Ecto neural progenitor cell (in vitro differentiated cells): ENCODE data around the gene LRRC15.

Experiments used
- DNase-seq: peaks from one replicate; pipeline ENCODE4 v3.0.0-alpha.2; 2018; ENCODE audit warnings: low spot score

The LRRC15 gene

DNA sequence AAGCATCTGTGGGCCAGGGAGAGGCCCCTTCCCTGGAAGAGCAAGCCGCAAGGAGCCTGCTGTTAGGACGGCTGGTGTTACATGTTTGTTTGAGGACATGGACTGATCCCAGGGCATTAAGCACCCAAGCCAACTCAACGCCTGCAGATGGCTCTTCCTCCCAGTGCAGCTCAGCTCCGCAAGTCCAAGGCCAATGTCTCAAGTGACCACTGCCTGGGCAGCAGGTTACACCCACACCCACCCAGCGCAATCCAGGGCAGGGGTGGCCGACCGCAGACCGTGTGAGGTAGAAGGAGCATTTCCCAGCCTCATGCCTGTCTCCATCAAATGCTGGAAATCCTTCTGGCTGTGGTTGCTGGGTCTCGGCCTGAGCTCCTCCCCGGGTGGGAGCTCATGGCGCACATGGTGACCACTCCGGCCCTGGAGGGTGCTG lies 15.0 kb upstream of the LRRC15 start:
- DNase-seq: peak; percentile 34

DNA sequence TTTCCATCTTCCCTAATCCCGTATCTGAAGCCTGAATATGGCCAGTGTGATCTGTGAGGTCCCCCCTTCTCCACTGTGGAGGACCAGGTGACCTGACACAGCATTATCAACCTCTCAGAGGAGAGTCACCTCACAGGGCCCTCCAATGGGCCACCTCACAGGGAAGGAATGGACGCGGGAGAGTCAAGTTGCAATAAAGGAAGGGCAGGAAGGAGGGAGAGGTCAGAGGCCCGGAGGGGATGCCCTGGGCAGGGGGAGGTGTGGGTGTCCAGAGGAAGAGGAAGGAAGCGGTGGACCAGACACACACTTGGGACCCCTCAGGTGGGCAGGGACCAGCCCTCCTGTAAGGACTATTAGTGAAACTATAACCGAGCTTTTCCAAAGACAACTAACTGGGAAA lies 14.6 kb upstream of the LRRC15 start:
- no peak for DNase-seq

DNA sequence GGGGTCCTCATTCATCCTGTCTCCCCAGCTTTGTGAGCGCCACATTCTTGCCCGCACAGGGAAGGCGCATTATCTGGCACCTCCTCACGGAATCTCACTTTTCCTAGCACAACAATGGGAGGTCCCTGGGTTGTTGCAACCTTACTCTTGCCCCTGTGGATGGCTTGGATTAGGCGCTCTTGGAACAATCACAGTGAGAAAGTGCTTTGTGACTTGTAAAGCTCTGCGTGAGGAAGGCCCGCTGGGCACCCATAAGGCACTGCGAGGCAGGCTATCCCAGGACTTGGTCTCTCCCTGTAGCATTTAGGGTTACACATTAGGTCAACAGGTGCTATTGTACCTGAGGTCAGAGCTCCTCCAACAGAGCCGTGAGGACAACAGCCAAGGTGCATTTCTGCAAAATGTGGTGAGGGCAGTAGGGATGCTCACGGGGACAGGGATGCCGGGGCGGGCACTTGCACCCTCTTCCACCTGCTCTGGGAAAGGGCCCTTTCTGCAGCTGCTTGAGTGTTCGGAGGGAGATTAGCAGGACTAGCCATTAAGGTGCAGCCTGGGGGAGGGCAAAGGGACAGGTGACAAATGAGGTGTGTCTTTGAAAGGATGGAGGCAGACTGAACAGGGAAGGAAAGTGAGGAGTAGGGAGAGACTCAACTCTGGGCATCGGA lies 13.9 kb upstream of the LRRC15 start:
- DNase-seq: peak; percentile 45

DNA sequence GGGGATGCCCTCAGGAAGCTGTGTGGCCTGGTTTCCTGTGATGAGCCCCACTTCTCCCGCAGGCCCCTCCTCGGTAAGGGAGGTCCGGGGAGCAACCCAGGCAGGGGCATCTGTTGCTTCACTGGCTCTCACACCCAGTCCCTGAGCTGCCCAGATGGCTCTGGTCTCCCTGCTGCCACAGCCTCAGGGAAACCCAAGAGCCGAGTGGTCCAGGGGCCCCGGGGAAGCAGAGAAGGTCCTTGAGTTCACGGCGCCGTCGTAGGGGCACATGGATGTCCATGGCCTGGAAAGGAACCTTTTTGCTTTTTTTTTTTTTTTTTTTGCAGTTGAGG lies 13.3 kb upstream of the LRRC15 start:
- DNase-seq: peak; percentile 48

DNA sequence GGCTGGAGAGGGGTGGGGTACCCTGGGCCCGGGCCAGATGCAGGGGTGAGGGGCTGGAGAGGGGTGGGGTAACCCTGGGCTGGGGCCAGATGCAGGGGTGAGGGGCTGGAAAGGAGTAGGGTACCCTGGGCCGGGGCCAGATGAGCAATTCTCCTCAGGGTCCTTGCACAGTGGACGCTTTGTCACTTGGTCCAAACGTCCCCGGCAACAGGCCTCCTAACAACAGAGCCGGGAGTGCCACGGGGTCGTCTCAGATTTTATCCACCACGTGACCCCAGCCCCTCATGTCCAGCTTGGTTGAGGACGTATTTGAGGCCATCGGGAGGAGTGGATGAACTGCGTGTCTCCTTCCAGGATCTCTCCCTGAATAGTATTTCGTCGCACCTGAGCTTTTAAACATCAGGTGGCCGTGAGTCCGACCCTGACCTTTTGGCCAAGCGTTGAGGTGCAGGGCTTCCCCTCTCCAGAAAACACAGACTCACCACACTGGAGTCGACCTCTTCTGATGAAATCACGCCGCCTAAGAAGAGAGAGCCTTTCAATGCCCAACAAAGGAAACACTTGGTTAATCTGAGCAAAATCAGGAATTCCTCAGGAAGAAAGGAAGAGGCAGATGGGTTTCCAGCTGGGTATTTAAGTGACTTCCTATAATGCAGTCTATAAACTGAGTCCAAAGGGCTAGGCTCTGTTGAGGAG lies 12.8 kb upstream of the LRRC15 start:
- DNase-seq: peak; percentile 41

DNA sequence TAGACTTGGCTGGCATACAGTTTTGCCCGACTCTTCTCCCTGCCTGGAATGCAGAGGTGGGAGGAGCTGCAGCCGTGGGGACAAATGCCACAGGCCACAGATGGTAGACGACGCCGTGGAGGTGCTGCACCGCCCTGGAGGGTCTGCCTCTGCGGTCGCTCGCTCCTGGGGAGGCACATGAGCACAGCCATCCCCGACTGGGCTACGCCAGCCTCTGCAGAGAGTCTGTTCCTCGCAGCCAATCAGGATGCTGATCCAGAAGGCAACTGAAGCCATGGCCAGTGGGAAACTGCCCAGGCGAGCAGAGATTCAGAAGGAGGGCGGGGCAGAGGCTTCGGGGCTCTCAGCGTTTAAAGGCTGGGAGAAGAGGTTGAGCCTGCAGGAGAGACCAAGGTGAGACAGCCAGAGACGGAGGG lies 11.9 kb upstream of the LRRC15 start:
- peak; percentile 53 for DNase-seq

DNA sequence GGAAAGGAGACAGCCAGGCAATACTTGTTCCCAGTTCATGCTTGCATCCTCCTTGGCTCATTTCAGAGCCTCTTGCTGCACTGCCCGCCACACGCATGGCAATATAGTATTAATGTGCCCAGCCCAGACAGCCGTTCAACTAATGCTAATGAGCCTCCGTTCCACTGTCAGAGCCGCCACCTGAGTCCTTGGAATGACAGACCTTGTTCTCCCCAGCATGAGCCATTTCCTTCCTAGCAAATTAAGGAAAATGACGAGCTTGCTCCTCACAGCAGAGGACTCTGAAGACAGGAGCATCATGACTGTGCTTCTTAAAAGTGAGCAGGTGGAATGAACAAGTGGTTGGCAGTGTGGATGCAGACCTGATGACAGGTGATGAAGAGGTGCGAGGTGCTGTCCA lies 10.8 kb upstream of the LRRC15 start:
- DNase-seq: peak; percentile 39

DNA sequence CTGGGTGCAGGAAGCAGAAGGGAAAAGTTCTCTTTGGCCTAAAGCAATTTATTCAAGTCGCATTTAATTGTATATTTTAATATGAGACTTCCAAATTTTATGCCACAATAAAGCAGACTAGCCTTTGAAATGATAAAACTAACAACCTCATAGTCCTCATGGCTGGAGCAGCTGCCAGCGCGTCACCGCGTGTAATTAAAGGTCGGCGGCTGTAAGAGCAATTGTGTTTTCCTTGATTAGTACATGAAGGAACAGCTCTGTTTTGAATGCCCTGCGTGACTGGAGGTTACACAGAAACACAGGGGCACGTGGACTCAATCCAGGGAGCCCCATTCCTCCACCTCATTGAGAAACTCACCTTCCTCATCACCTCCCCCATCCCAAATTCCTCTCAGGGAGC lies 10.1 kb upstream of the LRRC15 start:
- DNase-seq: peak; percentile 43

DNA sequence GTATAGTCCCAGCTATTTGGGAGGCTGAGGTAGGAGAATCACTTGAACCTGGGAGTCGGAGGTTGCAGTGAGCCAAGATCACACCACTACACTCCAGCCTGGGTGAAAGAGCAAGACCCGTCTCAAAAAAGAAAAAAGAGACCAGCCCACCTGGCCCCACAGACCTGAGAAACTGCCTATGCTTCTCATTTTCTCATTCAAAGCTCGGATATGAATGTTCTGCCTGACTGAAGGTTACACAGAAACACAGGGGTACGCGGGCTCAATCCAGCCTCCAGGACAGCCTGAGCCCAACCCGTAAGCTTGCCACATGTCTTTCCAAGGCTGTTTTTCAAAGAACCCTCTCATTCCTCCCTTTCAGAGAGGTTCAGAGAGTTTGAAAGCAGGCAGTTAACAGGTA lies 9.7 kb upstream of the LRRC15 start:
- DNase-seq: peak; percentile 29

DNA sequence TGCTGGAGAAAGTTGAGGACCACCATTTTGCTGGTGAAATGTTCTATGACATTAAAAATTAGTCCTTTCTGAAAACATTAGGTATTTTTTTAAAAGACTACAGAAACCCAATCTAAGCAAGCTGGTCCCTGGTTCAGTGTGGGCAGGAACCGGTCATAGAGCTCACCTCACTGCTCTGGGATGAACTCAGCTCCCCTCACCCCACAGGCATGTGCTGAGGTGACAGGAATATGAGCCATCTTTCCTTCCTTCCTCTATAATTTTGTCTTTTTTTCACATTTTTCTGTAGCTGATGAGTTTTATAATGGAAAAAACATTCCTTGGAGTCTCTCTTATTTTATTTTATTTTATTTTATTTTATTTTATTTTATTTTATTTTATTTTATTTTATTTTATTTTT lies 8.2 kb upstream of the LRRC15 start:
- DNase-seq: no peak

DNA sequence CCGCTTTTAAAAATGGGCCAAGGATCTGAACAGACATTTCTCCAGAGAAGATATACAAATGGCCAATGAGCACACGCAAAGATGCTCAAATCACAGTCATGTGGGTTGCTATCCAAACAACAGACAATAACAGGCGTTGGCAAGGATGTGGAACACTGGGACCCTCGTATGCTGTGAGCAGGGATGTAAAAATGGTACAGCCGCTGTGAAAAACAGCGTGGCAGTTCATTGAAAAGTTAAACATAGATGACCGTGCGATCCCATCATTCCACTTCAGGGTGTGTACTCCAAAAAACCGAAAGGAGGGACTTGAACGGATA lies 6.7 kb upstream of the LRRC15 start:
- DNase-seq: no peak

DNA sequence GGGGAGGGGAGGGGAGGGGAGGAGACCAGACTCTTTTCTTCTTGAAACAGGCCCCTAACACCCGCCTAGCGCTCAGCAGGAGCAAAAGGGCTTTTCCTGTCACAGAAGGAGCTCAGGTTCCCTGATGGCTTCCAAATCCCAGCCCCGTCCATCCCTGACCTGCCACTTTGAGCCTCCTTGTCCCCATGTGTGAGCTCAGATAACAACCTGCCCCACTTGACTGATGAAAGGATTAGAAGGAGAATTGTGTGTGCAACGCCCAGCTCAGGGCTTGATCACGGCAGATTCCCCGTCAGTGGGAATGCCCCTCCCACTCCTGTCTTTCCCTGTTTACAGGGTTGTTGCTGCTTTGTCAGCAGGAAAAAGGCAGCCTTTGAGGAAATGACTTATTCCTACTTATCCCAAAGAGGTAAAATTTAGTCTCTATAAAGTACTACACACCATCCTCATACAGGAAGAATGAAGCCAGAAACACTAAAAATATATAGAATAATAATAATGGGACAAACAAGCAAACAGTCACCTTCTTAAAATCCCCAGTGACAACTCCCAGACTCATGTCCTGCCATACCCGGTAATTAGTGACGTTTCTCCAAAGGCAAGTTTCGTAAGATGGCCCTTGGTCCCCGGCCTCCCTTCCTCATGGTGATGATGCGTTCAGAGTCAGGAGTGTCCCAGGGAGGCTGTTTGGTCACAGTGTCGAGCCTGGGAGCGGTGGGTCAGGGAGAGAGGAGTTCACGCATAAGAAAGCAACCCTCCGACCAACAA lies 6.1 kb upstream of the LRRC15 start:
- peak; percentile 63 for DNase-seq

DNA sequence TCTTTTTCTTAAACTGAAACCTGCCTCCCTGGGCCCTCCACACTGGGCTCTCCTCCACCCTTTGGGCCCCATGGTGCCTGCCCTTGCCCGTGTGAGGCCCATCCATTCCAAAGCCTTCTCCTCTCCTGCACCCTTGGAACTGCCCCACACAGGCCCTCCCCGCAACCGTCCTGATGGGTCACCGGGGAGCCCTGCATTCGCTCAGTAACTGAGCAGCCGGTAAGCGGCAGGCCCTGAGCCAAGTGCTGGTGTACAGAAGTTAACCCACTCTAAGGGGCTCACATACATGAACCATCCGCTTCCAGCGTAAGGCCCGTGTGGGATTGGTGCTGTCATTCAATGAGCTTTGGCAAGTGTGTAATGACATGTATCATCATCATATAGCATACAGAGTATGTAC lies 5.4 kb upstream of the LRRC15 start:
- DNase-seq: no peak

DNA sequence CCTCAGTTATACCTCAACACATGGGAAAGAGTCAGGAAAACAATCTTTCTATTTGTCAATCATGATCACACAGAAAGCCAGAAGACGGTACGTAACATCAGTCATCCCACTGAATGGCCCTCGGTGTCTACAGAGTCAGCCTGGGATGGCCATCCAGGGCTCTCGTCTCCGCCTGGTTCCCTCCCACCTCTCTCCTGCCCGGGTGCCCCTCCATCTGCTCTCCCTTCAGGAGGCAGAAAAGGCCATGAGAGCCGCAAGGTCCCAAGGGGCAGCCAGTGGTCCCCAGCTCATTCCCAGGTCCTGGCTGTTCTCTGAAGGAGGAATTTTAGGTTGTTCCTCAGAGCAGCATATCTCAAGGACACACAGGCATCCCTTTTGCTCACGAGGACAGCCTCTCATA lies 4.4 kb upstream of the LRRC15 start:
- no peak for DNase-seq

DNA sequence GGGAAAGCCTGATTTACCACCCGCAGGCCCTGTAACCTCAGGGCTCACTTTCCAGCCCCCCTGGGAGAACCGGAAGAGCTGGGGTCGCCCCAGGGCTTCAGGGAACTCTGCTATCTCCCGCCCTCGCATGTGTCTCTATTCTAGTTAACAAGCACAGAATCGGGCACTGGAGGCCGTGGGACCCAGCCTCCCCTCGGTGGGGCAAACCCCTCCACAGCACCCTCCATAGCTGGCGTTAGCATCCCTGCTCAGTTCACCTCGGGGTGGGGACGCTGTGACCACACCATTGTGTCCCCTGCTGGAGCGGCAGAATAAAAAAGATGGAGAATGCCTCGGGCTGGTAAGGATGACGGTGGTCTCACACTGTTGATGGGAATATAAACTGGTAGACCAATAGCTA lies 3.5 kb upstream of the LRRC15 start:
- DNase-seq: no peak

DNA sequence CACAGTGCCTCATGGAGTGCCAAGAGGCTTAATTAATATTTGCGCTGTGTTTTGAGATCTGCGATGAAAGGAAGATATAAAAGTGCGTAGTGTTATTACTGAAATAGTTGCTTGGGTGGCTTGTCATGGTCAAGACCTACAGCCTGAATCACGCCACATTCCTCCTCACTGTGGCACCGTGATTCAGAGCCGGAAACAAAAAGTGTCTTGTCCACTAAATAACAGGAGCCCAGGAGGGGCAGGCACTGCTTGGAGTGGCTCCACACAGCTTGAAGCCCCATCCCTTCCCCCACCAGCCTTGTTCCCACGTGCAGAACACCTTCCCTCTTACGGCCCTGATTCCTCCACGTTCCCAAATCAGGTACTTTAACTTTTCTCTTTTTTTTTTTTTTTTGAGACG lies 1.2 kb upstream of the LRRC15 start:
- no peak for DNase-seq

DNA sequence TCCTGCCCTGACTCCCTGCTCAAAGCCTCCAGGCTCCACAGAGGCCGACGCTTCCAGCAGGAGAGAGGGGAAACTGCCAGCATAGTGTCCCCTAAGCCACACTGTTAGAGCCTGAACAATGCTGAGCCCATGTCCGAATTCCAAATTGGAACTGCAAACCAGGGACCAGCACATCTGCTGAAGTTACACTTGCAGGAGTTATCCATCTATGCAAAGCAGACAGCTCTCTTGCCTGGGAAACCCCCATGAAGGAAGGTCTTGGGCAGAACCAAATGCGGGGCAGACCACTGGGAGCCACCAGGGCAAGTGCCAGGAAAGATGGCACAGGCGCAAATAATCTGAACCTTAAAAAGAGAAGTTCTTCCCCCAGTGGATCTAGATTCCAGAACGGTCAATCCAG lies 625 bp downstream of the LRRC15 start:
- DNase-seq: no peak

DNA sequence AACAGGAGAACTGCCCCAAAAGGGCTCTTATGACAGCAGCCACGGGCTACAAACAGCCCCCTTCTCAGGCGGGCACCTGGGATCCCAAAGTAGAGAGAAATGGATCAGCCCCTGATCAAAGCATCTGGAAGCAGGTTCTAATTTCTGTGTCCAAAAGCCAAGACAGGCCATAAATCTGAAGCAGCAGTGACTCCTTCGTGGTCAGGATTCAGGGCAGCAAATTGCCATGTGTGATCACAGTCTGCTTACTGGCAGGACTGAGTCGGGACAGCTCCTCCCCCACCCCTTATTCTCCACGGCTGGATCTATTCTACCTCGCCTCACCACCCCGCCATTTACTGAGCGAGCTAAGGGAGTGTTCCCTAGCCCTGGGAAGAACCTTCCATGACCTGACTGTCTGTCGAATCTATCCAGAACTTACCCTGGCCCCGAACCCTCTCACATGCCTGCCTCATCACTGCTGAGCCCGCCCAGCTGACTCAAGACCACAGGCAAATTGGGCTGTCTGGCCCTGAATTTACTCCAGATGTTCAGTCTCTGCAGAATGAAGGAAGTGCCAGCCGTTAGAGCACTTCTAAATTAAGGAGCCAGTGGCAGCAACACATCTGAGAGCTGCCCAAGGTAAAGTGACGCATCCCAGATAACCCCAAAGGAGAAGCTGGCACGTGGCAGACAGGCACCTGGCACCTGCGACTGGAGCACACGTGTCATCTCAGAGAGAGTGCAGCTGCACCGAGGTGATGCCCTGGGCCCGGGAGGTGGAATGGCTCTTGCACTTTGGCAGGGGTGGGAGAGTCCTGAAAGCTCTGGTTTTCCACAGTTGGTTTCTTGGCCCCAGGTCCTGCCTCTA lies 1.3 kb downstream of the LRRC15 start:
- no peak for DNase-seq

DNA sequence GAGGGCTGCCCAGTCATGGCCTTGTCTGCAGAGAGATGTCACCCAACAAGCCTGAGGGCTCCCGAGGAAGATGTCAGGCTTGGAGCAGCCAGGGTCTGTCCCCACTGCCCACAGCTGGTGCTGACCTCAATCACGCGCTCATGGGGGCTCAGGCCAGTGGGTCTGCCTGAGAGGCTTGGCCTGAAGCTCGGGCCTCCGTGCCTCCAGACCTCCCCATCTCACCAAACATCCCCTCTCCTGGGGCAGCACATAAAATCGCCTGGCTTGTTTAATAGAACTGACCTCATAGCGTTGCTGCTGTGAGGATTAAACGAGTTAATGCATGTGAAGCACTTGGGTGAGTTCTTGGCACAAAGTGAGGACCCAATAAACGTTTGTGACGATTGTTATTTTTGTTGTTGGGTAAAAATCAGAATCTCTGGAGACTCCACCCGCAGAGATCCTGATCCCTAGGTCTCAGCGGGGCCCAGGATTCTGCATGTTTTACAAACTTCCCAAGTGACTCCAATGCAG lies 3.5 kb downstream of the LRRC15 start:
- DNase-seq: no peak

DNA sequence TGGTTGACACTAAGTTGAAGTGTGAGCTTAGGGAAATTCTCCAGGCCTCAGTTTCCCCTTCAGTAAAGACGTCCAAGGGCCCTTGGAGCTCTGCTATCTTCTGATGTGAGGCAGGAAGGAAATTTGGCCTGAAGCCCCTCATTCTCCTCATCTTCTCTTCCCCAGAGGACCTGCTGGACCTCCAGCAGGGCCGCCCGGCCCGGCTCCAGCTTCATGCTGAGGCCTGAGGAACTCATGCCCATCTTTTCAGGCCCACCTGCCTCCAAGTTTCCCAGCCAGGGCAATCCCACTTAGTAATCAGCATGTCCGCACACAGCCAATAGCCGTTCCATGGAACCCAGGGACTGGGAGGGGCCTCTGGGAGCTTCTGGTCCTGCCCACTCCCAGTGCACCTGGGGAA lies 4.0 kb downstream of the LRRC15 start:
- no peak for DNase-seq

DNA sequence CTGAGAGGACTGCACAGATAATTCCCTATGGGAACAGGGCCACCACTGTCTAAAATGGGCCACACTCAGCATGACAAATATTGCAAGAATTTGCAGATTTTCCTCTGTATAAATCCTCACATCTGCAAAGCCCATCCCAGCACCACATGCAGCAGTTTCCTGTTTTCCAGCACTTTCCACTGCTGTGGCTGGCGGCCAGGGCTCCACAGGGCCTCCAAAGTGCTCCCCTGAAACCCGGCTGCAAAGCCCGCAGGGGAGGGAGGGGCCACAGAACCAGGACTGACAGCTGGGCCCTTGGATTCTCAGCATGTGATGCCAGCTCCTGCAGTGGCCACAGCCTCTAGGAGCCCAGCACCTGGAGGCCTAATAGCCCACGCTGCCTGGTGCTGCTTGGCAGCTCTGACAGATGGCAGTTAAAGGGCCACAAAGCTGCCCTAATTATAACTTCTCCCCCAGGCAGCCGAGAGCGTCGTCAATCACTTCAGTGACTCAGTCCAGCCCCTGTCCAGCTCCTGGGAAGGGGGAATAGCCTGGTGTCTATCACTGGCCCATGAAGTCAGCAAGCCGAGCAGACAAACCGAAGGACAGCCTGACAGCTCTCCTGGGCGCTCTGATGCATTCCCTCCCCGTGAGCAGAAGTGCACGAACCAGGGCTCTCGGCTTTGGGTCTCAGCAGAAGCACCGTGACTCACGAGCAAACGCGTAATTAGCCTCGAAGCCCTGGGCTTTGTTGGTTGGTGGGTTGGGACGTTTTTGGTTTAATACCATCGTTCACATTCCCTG lies 4.7 kb downstream of the LRRC15 start:
- DNase-seq: no peak

DNA sequence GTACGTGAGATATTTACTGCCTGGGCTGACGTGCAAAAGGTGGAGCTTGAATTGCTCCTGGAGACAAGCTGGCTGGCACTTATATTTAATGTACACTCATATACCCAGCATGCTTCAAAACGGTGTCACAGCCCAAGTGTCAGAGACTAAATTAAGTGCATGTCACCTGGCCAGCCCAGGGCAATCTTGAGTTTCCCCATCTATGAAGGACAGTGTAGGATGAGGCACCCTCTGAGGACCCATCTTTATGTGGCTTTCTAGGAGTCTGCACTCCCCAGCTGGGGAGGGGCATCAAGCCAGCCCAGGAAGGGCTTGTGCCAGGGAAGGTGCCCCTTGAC lies 5.3 kb downstream of the LRRC15 start:
- DNase-seq: no peak
